Neural progenitor cell (in vitro differentiated cells): Measurements from ENCODE around the gene ATP6V1A.

Experiments used
- EZH2 ChIP-seq: fragments of 200-600 bp; sonication (generic); IDR thresholded peaks from 2 replicates; pipeline ENCODE4 v1.6.1; 2017; ENCODE audit warnings: antibody characterized with exemption, mild to moderate bottlenecking, moderate library complexity
- EZH2phosphoT487 ChIP-seq: fragments of 200-600 bp; sonication (generic); IDR thresholded peaks from 2 replicates; pipeline ENCODE4 v1.6.1; 2017; ENCODE audit warnings: antibody characterized with exemption

- TF ChIP-seq EZH2 (no peak), EZH2phosphoT487 (no peak)
Measured at GRCh38 chr3:113771993-113772392, 25.2 kb downstream of the ATP6V1A start.
